Hepatocyte (in vitro differentiated cells): ENCODE results near the gene BRD2.

Source experiments
- EZH2phosphoT487 ChIP-seq: fragments of 200-600 bp; sonication (generic); IDR thresholded peaks from one replicate; pipeline ENCODE4 v1.6.1; 2018; ENCODE audit warnings: antibody characterized with exemption, mild to moderate bottlenecking, low read depth, moderate library complexity; ENCODE audit not compliant: unreplicated experiment, severe bottlenecking
- TF ChIP-seq, protein P1 (sequence below): fragments of 200-600 bp; sonication (generic); IDR thresholded peaks from 2 replicates; pipeline ENCODE4 v1.5.1; 2016; ENCODE audit warnings: antibody characterized with exemption, mild to moderate bottlenecking; ENCODE audit not compliant: poor library complexity

DNA sequence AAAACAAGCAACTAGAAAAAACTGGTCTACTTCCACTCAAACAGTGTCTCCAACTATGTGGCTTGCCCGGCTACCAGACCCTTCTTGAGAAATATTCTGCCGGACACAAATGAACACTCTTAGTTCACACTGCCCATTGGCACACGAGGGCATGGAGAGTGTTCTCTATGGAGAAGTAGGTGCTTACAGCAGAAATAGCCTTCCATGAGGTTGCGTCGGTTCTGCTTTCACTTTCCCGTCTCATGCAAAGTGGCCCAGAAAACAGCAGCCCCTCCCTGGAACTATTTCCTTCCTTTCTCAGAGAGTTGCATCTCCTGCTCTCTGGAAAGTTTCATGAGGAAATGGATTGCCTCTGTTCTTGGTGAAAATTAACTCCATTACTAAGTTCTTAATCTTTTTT, 50.5 kb downstream of the BRD2 start:
- TF ChIP-seq, protein P1, sequence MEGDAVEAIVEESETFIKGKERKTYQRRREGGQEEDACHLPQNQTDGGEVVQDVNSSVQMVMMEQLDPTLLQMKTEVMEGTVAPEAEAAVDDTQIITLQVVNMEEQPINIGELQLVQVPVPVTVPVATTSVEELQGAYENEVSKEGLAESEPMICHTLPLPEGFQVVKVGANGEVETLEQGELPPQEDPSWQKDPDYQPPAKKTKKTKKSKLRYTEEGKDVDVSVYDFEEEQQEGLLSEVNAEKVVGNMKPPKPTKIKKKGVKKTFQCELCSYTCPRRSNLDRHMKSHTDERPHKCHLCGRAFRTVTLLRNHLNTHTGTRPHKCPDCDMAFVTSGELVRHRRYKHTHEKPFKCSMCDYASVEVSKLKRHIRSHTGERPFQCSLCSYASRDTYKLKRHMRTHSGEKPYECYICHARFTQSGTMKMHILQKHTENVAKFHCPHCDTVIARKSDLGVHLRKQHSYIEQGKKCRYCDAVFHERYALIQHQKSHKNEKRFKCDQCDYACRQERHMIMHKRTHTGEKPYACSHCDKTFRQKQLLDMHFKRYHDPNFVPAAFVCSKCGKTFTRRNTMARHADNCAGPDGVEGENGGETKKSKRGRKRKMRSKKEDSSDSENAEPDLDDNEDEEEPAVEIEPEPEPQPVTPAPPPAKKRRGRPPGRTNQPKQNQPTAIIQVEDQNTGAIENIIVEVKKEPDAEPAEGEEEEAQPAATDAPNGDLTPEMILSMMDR, result no peak
- no peak for TF ChIP-seq EZH2phosphoT487
